Measurements from ENCODE around the gene MLXIPL. TPM values are rescaled to one million over a fixed set of nuclear protein-coding genes. Genes with fewer than 3 reads are reported as not detected.

Gene MLXIPL
- total RNA-seq, 1 donor from 2014 or later, result 1.1 TPM

- H3K27me3 Mint-ChIP-seq (ENCODE audit: low read depth), result no peaks in the 10 kb centered on the region
- H3K4me3 Mint-ChIP-seq, result no peak overlapping the region
- no peaks in the 10 kb centered on the region for H3K4me1 Mint-ChIP-seq
- H3K36me3 Mint-ChIP-seq (ENCODE audit: low read depth), result peaks cover 13% of the 10 kb centered on the region
- no peak for TF ChIP-seq CTCF (conservative IDR thresholded peaks at IDR 0.05)
- no peak for DNase-seq (ENCODE audit: low read depth, low spot score)
- H3K27ac Mint-ChIP-seq (ENCODE audit: unreplicated experiment), result no peak overlapping the region
- H3K9me3 Mint-ChIP-seq, result no peaks in the 10 kb centered on the region
Measured at GRCh38 chr7:73549176-73549575, 75.1 kb downstream of the MLXIPL start.

- no peak for DNase-seq (ENCODE audit: low read depth, low spot score)
- Mint-ChIP-seq H3K36me3 (ENCODE audit: low read depth) (peaks cover 13% of the 10 kb centered on the region), H3K27ac (ENCODE audit: unreplicated experiment) (no peak overlapping the region), H3K9me3 (no peaks in the 10 kb centered on the region), H3K4me3 (no peak overlapping the region), H3K4me1 (no peaks in the 10 kb centered on the region), H3K27me3 (ENCODE audit: low read depth) (no peaks in the 10 kb centered on the region)
- TF ChIP-seq CTCF (conservative IDR thresholded peaks at IDR 0.05), result no peak
Measured at GRCh38 chr7:73547841-73548240, 76.5 kb downstream of the MLXIPL start.

- TF ChIP-seq CTCF (conservative IDR thresholded peaks at IDR 0.05), result no peak
- Mint-ChIP-seq H3K36me3 (ENCODE audit: low read depth) (peaks cover 17% of the 10 kb centered on the region), H3K4me3 (no peak overlapping the region), H3K9me3 (no peaks in the 10 kb centered on the region), H3K27me3 (ENCODE audit: low read depth) (no peaks in the 10 kb centered on the region), H3K4me1 (no peaks in the 10 kb centered on the region), H3K27ac (ENCODE audit: unreplicated experiment) (no peak overlapping the region)
- no peak for DNase-seq (ENCODE audit: low read depth, low spot score)
Measured at GRCh38 chr7:73544678-73545077, 79.6 kb downstream of the MLXIPL start.

Other genes starting within 250 kb of the MLXIPL start
- gene FZD9, start 190.7 kb downstream of the MLXIPL start, total RNA-seq, result 6.6 and 7.0 TPM in 2 replicates
- gene BAZ1B, start 102.2 kb downstream of the MLXIPL start, total RNA-seq, result 134 and 135 TPM in 2 replicates
- gene BCL7B, start 66.8 kb downstream of the MLXIPL start, total RNA-seq, result 49.9 and 51.6 TPM in 2 replicates
- 42.8 and 45.6 TPM in 2 replicates for gene TBL2, start 45.9 kb downstream of the MLXIPL start, total RNA-seq
- gene VPS37D, start 43.3 kb upstream of the MLXIPL start, total RNA-seq, result 10.0 and 10.1 TPM in 2 replicates
- gene DNAJC30, start 58.9 kb upstream of the MLXIPL start, total RNA-seq, result 11.1 and 11.4 TPM in 2 replicates
- 66.9 and 70.8 TPM in 2 replicates for gene BUD23, start 59.1 kb upstream of the MLXIPL start, total RNA-seq
- 16.4 and 17.7 TPM in 2 replicates for gene STX1A, start 95.1 kb upstream of the MLXIPL start, total RNA-seq
- 23.3 and 26.4 TPM in 2 replicates for gene ABHD11, start 114.3 kb upstream of the MLXIPL start, total RNA-seq
- 0.19 TPM in 1 of 2 replicates, not detected in the other for gene CLDN3, start 145.7 kb upstream of the MLXIPL start, total RNA-seq
- gene CLDN4, start 206.5 kb upstream of the MLXIPL start, total RNA-seq, result 0.34 and 0.47 TPM in 2 replicates
- gene METTL27, start 218.0 kb upstream of the MLXIPL start, total RNA-seq, result 1.7 and 2.3 TPM in 2 replicates
- gene TMEM270, start 236.6 kb upstream of the MLXIPL start, total RNA-seq, result not detected in 2 replicates

All from neural crest cell (in vitro differentiated cells).